ENCODE results near the gene GFM1.

- TF ChIP-seq, protein P1, sequence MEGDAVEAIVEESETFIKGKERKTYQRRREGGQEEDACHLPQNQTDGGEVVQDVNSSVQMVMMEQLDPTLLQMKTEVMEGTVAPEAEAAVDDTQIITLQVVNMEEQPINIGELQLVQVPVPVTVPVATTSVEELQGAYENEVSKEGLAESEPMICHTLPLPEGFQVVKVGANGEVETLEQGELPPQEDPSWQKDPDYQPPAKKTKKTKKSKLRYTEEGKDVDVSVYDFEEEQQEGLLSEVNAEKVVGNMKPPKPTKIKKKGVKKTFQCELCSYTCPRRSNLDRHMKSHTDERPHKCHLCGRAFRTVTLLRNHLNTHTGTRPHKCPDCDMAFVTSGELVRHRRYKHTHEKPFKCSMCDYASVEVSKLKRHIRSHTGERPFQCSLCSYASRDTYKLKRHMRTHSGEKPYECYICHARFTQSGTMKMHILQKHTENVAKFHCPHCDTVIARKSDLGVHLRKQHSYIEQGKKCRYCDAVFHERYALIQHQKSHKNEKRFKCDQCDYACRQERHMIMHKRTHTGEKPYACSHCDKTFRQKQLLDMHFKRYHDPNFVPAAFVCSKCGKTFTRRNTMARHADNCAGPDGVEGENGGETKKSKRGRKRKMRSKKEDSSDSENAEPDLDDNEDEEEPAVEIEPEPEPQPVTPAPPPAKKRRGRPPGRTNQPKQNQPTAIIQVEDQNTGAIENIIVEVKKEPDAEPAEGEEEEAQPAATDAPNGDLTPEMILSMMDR (IDR thresholded peaks at IDR 0.05), result no peak
- TF ChIP-seq EZH2 (IDR thresholded peaks at IDR 0.05), result no peak
Observed at GRCh38 chr3:158679547-158680000, 35.2 kb downstream of the GFM1 start.
